HepG2 (cell line): ENCODE results near the gene CSTPP1. TPM values are rescaled to one million over a fixed set of nuclear protein-coding genes. Genes with fewer than 3 reads are reported as not detected.
A peak's percentile ranks its signal among the peaks of the same experiment; 100 is the strongest.

ENCODE experiments used
- AGO1 ChIP-seq: fragments of 200-400 bp; formaldehyde crosslinking; IDR thresholded peaks from 2 replicates; pipeline ENCODE4 v1.6.1; 2017; ENCODE audit warnings: mild to moderate bottlenecking, low read depth, low read length, moderate library complexity; ENCODE audit not compliant: poor library complexity, severe bottlenecking
- CREB1 ChIP-seq, 2 experiments: fragments of 450-650 bp in 1 of 2; IDR thresholded peaks; 2 replicates each; pipeline ENCODE4 v1.6.1; 2016 to 2017; ENCODE audit warnings: control low read depth in 1 of 2, mild to moderate bottlenecking in 1 of 2, missing compliant biosample characterization in 1 of 2, missing genetic modification characterization in 1 of 2
- JUND ChIP-seq: sonication (generic); formaldehyde crosslinking; IDR thresholded peaks from 2 replicates; pipeline ENCODE4 v1.8.0; 2022; ENCODE audit warnings: mild to moderate bottlenecking, missing genetic modification reagents
- KDM1A ChIP-seq: IDR thresholded peaks from 2 replicates; pipeline ENCODE4 v1.6.1; 2016; ENCODE audit warnings: missing compliant biosample characterization
- KDM5A ChIP-seq: fragments of 200-600 bp; sonication (generic); IDR thresholded peaks from 2 replicates; pipeline ENCODE4 v1.7.0; 2018; ENCODE audit warnings: antibody characterized with exemption, mild to moderate bottlenecking, low read length, borderline replicate concordance
- MAF1 ChIP-seq: sonication (generic); formaldehyde crosslinking; IDR thresholded peaks from 2 replicates; pipeline ENCODE4 v1.5.0; 2020; ENCODE audit warnings: missing genetic modification reagents, borderline replicate concordance
- MTA3 ChIP-seq: sonication (generic); formaldehyde crosslinking; IDR thresholded peaks from 2 replicates; pipeline ENCODE4 v1.4.0; 2020; ENCODE audit warnings: missing genetic modification reagents
- NCOA1 ChIP-seq: sonication (generic); formaldehyde crosslinking; IDR thresholded peaks from 2 replicates; pipeline ENCODE4 v1.9.0; 2021; ENCODE audit warnings: missing genetic modification reagents
- NFRKB ChIP-seq: fragments of 450-650 bp; IDR thresholded peaks from 2 replicates; pipeline ENCODE4 v1.6.1; 2017
- NR2C2 ChIP-seq: sonication (generic); formaldehyde crosslinking; IDR thresholded peaks from 2 replicates; pipeline ENCODE4 v1.4.0; 2020; ENCODE audit warnings: missing genetic modification reagents, mild to moderate bottlenecking, moderate library complexity, borderline replicate concordance
- PCBP2 ChIP-seq: fragments of 200-400 bp; formaldehyde crosslinking; optimal IDR thresholded peaks from 2 replicates; pipeline ENCODE3; 2018; ENCODE audit warnings: low read length, low read depth; ENCODE audit not compliant: poor library complexity, severe bottlenecking
- POLR2AphosphoS5 ChIP-seq: IDR thresholded peaks from 2 replicates; pipeline ENCODE4 v1.6.1; 2012; ENCODE audit warnings: low read depth, low read length
- SALL2 ChIP-seq: sonication (generic); formaldehyde crosslinking; IDR thresholded peaks from 2 replicates; pipeline ENCODE4 v1.8.1; 2023; ENCODE audit warnings: mild to moderate bottlenecking, missing genetic modification reagents, inconsistent platforms
- SNAI1 ChIP-seq: sonication (generic); formaldehyde crosslinking; IDR thresholded peaks from 2 replicates; pipeline ENCODE4 v1.5.0; 2020; ENCODE audit warnings: mild to moderate bottlenecking, missing genetic modification reagents, borderline replicate concordance
- SP5 ChIP-seq: IDR thresholded peaks from 2 replicates; pipeline ENCODE4 v1.6.1; 2016; ENCODE audit warnings: low read depth, borderline replicate concordance
- THAP9 ChIP-seq: sonication (generic); formaldehyde crosslinking; IDR thresholded peaks from 2 replicates; pipeline ENCODE4; 2020; ENCODE audit warnings: missing genetic modification reagents, mild to moderate bottlenecking, borderline replicate concordance
- ZNF597 ChIP-seq: sonication (generic); formaldehyde crosslinking; IDR thresholded peaks from 2 replicates; pipeline ENCODE4 v1.5.0; 2020; ENCODE audit warnings: missing genetic modification reagents
- ZNF660 ChIP-seq: sonication (generic); formaldehyde crosslinking; IDR thresholded peaks from 2 replicates; pipeline ENCODE4 v1.5.1; 2020; ENCODE audit warnings: mild to moderate bottlenecking, low read depth, missing genetic modification reagents, borderline replicate concordance
- polyA plus RNA-seq, 8 experiments: library from polyadenylated mRNA; depleted of rRNA in 3 of 8; stranded (reverse) in 7 of 8; unstranded in 1 of 8; fragments of >200 nt; fragmentation: Illumina TruSeq in 4 of 8; extraction: Trizol in 4 of 8; gene quantifications; 2 replicates each; pipeline versions ENCODE4 v1.2.1 to v1.2.3, GENCODE V29; 2011 to 2016; ENCODE audit warnings: low read depth in 4 of 8, missing spikeins in 1 of 8, mixed read lengths in 1 of 8; ENCODE audit not compliant: insufficient read depth in 1 of 8
- total RNA-seq, 5 experiments: library from RNA; depleted of rRNA; stranded (reverse); fragments of >200 nt; fragmentation: Illumina TruSeq; extraction: Trizol; gene quantifications; 2 replicates each; pipeline ENCODE4 v1.2.3, GENCODE V29; 2016; ENCODE audit warnings: low read depth in 1 of 5
- TF ChIP-seq, protein P1 (sequence below): sonication (generic); formaldehyde crosslinking; conservative IDR thresholded peaks from 2 replicates; pipeline ENCODE4 v1.5.0; 2020; ENCODE audit warnings: missing genetic modification reagents
- TF ChIP-seq, protein P2 (sequence below): IDR thresholded peaks from 2 replicates; pipeline ENCODE4 v1.6.1; 2016; ENCODE audit warnings: missing compliant biosample characterization, missing genetic modification reagents, borderline replicate concordance

Gene CSTPP1
- total and polyA plus RNA-seq, 2 of the 13 experiments (the other 11 are each of a cell fraction or from before 2014, with no cell fraction given) = 12.3 to 14.6 TPM

GRCh38 chr11:47186700-47187695 lies 250.4 kb downstream of the CSTPP1 start (continued):
- peak; percentile 25; the same call in 1 of the 2 replicates for TF ChIP-seq THAP9 (CRISPR knock-in tag)
- TF ChIP-seq ZNF597 (CRISPR knock-in tag) = no peak
- TF ChIP-seq, protein P1, sequence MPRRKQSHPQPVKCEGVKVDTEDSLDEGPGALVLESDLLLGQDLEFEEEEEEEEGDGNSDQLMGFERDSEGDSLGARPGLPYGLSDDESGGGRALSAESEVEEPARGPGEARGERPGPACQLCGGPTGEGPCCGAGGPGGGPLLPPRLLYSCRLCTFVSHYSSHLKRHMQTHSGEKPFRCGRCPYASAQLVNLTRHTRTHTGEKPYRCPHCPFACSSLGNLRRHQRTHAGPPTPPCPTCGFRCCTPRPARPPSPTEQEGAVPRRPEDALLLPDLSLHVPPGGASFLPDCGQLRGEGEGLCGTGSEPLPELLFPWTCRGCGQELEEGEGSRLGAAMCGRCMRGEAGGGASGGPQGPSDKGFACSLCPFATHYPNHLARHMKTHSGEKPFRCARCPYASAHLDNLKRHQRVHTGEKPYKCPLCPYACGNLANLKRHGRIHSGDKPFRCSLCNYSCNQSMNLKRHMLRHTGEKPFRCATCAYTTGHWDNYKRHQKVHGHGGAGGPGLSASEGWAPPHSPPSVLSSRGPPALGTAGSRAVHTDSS (CRISPR knock-in tag) = no peak
- TF ChIP-seq MAF1 (CRISPR knock-in tag) = no peak
- no peak for TF ChIP-seq SP5 (CRISPR knock-in tag)
- TF ChIP-seq MTA3 (CRISPR knock-in tag) = no peak
- TF ChIP-seq POLR2AphosphoS5 = peak; percentile 73
- TF ChIP-seq SNAI1 (CRISPR knock-in tag) = no peak
- TF ChIP-seq NCOA1 = peak; percentile 85; the same call in 1 of the 2 replicates
- no peak for TF ChIP-seq SALL2 (CRISPR knock-in tag)
- peak; percentile 95 for TF ChIP-seq AGO1
- peak; percentile 33; the same call in 1 of the 2 replicates for TF ChIP-seq NR2C2
- no peak for TF ChIP-seq JUND (CRISPR knock-in tag)
- TF ChIP-seq NFRKB = no peak
- TF ChIP-seq KDM1A = peak; percentile 27; the same call in 1 of the 2 replicates
- no peak for TF ChIP-seq ZNF660 (CRISPR knock-in tag)
- no peak for TF ChIP-seq PCBP2
- TF ChIP-seq CREB1 (IDR thresholded peaks at IDR 0.05) = no peak
- TF ChIP-seq CREB1 (CRISPR knock-in tag; IDR thresholded peaks at IDR 0.05) = no peak
- peak; percentile 27; the same call in 1 of the 2 replicates for TF ChIP-seq KDM5A
- TF ChIP-seq, protein P2, sequence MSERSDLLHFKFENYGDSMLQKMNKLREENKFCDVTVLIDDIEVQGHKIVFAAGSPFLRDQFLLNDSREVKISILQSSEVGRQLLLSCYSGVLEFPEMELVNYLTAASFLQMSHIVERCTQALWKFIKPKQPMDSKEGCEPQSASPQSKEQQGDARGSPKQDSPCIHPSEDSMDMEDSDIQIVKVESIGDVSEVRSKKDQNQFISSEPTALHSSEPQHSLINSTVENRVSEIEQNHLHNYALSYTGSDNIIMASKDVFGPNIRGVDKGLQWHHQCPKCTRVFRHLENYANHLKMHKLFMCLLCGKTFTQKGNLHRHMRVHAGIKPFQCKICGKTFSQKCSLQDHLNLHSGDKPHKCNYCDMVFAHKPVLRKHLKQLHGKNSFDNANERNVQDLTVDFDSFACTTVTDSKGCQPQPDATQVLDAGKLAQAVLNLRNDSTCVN (CRISPR knock-in tag) = peak; percentile 33; the same call in 1 of the 2 replicates
